ENCODE measurements around the gene KCNG2. TPM values are rescaled to one million over a fixed set of nuclear protein-coding genes. Genes with fewer than 3 reads are reported as not detected.

Gene KCNG2
- total RNA-seq, 2 experiments from 2014 or later, result not detected

DNA sequence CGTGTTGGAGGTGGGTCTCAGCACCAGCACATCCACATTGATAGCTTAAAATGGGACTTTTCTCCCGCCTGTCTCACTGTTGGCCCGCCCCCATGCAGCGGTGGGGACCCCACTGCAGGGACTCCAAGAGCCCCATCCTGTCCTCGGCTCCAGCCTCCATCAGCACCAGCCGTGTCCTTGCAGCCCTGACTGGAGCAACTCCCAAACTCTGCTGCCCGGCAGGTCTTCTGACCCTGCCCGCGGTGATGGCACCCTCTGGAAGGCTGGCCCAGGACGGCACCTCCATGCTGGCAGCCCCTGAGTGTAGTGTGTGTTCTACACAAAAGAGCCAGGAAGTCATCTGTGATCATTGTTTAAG lies 41.6 kb upstream of the KCNG2 start:
- Histone ChIP-seq H3K4me3 (ENCODE audit: low read length) (no peak overlapping the region), H3K36me3 (ENCODE audit: insufficient read depth, low read length) (peaks cover 30% of the 10 kb centered on the region), H3K27ac (ENCODE audit: low read depth in 1 of 2, low read length in 2 of 2) (no peak overlapping the region), H3K9me3 (ENCODE audit: control insufficient read depth in 1 of 2, insufficient read depth in 1 of 2, low read length in 2 of 2) (peaks cover 20 to 44% of the 10 kb centered on the region in 2 experiments), H3K27me3 (ENCODE audit: control insufficient read depth in 1 of 2, insufficient read depth in 2 of 2, low read length in 2 of 2) (no peaks in the 10 kb centered on the region), H3K4me1 (ENCODE audit: insufficient read depth, low read length) (no peaks in the 10 kb centered on the region)
- intact Hi-C loops (cut with DNase I, micrococcal nuclease), result no loop called here
- Mint-ChIP-seq H3K9me3 (peaks cover 18% of the 10 kb centered on the region), H3K27ac (no peak overlapping the region), H3K27me3 (no peaks in the 10 kb centered on the region), H3K36me3 (ENCODE audit: low read depth) (peaks cover 78% of the 10 kb centered on the region), H3K4me1 (ENCODE audit: low read depth) (no peaks in the 10 kb centered on the region), H3K4me3 (no peak overlapping the region)
- ChIA-PET POLR2A (no interaction called here), CTCF (no interaction called here)
- TF ChIP-seq, protein P1, sequence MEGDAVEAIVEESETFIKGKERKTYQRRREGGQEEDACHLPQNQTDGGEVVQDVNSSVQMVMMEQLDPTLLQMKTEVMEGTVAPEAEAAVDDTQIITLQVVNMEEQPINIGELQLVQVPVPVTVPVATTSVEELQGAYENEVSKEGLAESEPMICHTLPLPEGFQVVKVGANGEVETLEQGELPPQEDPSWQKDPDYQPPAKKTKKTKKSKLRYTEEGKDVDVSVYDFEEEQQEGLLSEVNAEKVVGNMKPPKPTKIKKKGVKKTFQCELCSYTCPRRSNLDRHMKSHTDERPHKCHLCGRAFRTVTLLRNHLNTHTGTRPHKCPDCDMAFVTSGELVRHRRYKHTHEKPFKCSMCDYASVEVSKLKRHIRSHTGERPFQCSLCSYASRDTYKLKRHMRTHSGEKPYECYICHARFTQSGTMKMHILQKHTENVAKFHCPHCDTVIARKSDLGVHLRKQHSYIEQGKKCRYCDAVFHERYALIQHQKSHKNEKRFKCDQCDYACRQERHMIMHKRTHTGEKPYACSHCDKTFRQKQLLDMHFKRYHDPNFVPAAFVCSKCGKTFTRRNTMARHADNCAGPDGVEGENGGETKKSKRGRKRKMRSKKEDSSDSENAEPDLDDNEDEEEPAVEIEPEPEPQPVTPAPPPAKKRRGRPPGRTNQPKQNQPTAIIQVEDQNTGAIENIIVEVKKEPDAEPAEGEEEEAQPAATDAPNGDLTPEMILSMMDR (IDR thresholded peaks at IDR 0.05), result no peak
- DNase-seq (no peak), ATAC-seq (ENCODE audit: poor library complexity) (no peak)

DNA sequence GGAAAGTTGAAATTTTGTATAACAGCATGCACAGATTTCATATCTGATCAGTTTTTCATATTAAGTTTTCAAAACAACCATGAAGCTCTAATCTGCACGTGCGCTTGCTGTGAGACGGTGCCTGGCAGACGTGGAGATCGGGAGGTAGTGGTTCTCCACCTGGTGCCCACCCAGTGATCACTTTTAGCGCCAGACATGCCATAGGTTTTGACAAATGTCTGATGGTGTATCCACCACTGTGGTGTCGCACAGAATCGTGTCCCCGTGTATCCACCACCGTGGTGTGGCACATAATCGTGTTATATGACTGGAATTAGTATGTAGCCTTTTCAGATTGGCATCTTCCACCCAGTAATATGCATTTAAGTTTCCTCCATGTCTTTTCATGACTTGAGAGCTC lies 40.9 kb upstream of the KCNG2 start:
- no peak overlapping the region for H3K27ac Mint-ChIP-seq
- intact Hi-C loops (cut with DNase I, micrococcal nuclease), result no loop called here
- H3K4me1 Mint-ChIP-seq (ENCODE audit: low read depth), result no peaks in the 10 kb centered on the region
- no peaks in the 10 kb centered on the region for H3K27me3 Mint-ChIP-seq
- Histone ChIP-seq H3K27me3 (ENCODE audit: control insufficient read depth in 1 of 2, insufficient read depth in 2 of 2, low read length in 2 of 2) (no peaks in the 10 kb centered on the region), H3K27ac (ENCODE audit: low read depth in 1 of 2, low read length in 2 of 2) (no peak overlapping the region), H3K36me3 (ENCODE audit: insufficient read depth, low read length) (peaks cover 26% of the 10 kb centered on the region), H3K4me3 (ENCODE audit: low read length) (no peak overlapping the region), H3K9me3 (ENCODE audit: control insufficient read depth in 1 of 2, insufficient read depth in 1 of 2, low read length in 2 of 2) (peaks cover 20 to 44% of the 10 kb centered on the region in 2 experiments), H3K4me1 (ENCODE audit: insufficient read depth, low read length) (no peaks in the 10 kb centered on the region)
- no peak overlapping the region for H3K4me3 Mint-ChIP-seq
- ChIA-PET POLR2A (no interaction called here), CTCF (no interaction called here)
- H3K9me3 Mint-ChIP-seq, result peaks cover 24% of the 10 kb centered on the region
- ATAC-seq (ENCODE audit: poor library complexity), result no peak
- no peak for DNase-seq
- TF ChIP-seq, protein P1 (IDR thresholded peaks at IDR 0.05), result no peak
- peaks cover 72% of the 10 kb centered on the region for H3K36me3 Mint-ChIP-seq (ENCODE audit: low read depth)

DNA sequence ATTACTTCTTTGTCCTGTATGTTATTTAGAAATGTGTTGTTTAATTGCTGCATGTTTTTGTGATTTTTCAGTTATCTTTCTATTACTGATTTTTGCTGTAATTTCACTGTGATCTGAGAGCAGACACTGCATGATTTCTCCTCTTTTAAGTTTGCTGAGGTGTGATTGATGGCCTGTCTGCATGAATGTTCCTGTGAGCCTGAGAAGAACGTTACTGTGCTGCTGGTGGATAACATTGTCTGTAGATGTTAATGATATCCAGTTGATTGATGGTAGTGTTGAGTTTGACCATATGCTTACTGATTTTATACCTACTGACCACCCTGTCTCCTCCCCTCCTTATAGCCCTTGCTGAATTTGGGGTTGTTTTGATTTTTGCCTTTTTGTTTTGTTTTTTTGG lies 37.4 kb upstream of the KCNG2 start:
- TF ChIP-seq, protein P1 (IDR thresholded peaks at IDR 0.05), result no peak
- no peak overlapping the region for H3K27ac Mint-ChIP-seq
- Histone ChIP-seq H3K4me1 (ENCODE audit: insufficient read depth, low read length) (no peaks in the 10 kb centered on the region), H3K36me3 (ENCODE audit: insufficient read depth, low read length) (peaks cover under 1% of the 10 kb centered on the region), H3K27me3 (ENCODE audit: control insufficient read depth in 1 of 2, insufficient read depth in 2 of 2, low read length in 2 of 2) (no peaks in the 10 kb centered on the region), H3K9me3 (ENCODE audit: control insufficient read depth in 1 of 2, insufficient read depth in 1 of 2, low read length in 2 of 2) (peaks cover 25 to 37% of the 10 kb centered on the region in 2 experiments), H3K27ac (ENCODE audit: low read depth in 1 of 2, low read length in 2 of 2) (no peak overlapping the region), H3K4me3 (ENCODE audit: low read length) (no peak overlapping the region)
- H3K4me3 Mint-ChIP-seq, result no peak overlapping the region
- POLR2A ChIA-PET, result no interaction called here
- no peaks in the 10 kb centered on the region for H3K4me1 Mint-ChIP-seq (ENCODE audit: low read depth)
- H3K36me3 Mint-ChIP-seq (ENCODE audit: low read depth), result peaks cover 45% of the 10 kb centered on the region
- peaks cover 29% of the 10 kb centered on the region for H3K9me3 Mint-ChIP-seq
- intact Hi-C loops (cut with DNase I, micrococcal nuclease), result no loop called here
- no peak for ATAC-seq (ENCODE audit: poor library complexity)
- H3K27me3 Mint-ChIP-seq, result no peaks in the 10 kb centered on the region
- no peak for DNase-seq
- CTCF ChIA-PET, result no interaction called here

Measured in CD4-positive, alpha-beta T cell (primary cell).